NT2/D1 (cell line): ENCODE measurements around the gene HOOK2.

Experiments used
- YY1 ChIP-seq: IDR thresholded peaks from 2 replicates; pipeline ENCODE4 v1.6.1; 2011; ENCODE audit not compliant: insufficient read length, insufficient read depth
- ZNF274 ChIP-seq: IDR thresholded peaks from 2 replicates; pipeline ENCODE4 v1.6.1; 2011; ENCODE audit warnings: mild to moderate bottlenecking, low read depth, low read length

- TF ChIP-seq ZNF274 (no peak), YY1 (no peak)
These were observed 5.7 kb downstream of the HOOK2 start for GRCh38 chr19:12769689-12770088.
